NCI-H1436 treated with DMSO at 0.1 percent for 48 hours (cell line): Measurements from ENCODE around the gene CDH4.
"Not testable (repeated sequence)": the region's sequence is repeated elsewhere in the genome, so short reads cannot be mapped to it uniquely, and the experiment has no call there.

Experiments
- DNase-seq: peaks from one replicate; lab custom pipeline; 2025; lab: John Stamatoyannopoulos, UW

Gene CDH4

GRCh38 chr20:61387204-61387953, 135.3 kb downstream of the CDH4 start:
- no peak for DNase-seq

DNA sequence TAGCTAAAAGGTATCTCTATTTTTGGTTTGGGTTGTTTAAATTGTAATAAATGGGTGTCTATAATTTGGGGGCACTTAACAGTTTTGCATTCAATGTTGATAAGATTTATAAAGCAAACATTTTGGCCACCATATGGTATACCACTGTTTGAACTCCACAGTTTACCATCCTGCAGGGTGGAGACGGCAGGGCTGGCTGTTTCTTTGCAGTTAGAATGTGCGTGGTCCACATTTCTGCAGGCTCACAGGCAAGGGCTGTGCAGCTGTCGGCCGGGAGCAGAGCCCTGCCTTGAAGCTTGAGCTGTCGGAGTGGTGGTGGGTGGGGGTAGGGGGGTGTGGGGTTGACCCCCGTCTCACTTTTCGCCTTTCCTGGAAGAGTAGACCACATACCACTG, 135.9 kb downstream of the CDH4 start:
- no peak for DNase-seq

- no peak for DNase-seq
These were observed 137.0 kb downstream of the CDH4 start for GRCh38 chr20:61389077-61389476.

DNA sequence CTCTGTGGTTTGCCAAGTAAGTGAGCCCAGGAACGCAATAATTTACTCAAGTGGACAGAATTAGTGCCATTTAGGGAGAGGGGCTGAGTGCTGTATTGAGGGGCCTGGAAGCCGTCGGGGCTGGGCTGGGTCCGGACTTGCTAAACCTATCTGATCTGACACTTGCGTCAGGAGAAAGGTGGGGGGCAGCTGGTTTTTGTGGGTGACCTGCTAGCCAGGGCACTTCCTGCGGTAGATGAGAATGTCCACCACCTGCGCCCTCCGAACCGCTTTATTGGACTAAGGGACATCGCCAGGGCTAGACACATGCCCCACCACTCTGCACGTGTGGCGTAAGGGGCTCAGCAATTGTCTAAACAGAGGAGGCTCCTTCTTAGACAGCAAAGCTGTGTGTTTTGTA, 139.1 kb downstream of the CDH4 start:
- no peak for DNase-seq

DNA sequence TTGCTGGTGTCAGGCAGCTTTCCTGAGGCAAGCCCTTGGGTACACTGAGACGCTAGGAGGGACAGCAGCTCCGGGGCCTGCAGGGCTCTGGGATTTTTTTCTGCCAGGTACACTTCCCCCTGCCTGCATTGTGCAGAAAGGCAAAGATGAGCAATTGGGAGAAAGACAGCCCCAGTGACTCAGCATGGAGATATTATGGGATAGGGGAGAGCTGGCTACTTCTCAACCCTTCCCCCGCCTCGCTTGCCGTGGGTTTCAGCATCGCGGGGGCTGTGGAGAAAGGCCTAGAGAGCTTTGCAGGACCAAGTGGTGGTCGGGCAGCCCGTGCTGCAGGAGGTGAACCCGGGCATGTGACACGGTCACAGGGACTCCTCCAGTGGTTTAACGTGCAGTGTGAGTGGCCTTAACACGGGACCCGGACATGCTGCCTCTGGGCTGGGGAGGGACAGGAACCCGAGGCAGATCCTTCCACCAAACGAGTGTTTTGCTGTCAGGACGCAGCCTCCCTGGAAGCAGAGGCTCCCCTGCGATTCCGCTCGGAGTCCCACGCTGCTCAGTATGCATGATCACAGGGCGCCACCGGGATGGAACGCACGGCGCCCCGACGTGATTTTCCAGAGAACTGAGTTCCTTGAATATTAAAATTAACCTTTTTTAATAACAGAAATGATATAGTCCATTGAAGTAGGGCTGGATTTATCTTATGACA, 139.9 kb downstream of the CDH4 start:
- no peak for DNase-seq

- DNase-seq: no peak
These were observed 142.2 kb downstream of the CDH4 start for GRCh38 chr20:61394088-61394799.

DNA sequence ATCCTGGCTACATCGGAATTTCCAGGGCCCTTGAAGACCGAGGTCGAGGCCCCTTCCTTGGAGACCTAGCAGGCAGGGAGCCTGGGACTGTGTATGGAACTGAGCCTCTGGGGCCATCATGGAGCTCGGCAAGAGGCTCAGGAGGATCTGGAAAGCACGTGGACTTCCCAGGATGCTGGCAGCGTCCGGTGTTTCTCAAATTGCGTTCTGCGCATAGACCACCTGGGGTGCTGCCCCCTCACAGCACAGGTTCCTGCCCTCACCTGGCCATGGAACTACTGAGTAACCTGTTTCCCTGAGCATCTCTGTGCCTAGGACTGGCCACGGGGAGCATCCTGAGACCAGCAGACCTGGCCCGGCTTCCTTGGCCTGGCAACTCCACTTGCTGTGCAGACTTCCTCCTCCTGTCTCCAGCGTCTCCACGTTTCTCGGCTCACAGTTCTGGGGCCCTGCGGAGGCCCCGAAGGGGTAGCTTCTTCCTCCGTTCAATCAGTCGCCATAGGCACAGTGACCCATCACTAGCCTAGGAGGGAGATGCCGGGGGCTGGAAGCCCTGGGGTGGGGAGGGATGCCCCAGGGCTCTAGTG, 144.3 kb downstream of the CDH4 start:
- DNase-seq: no peak

GRCh38 chr20:61397146-61397545, 145.1 kb downstream of the CDH4 start:
- no peak for DNase-seq

- no peak for DNase-seq
These were observed 145.7 kb downstream of the CDH4 start for GRCh38 chr20:61397790-61398189.

DNA sequence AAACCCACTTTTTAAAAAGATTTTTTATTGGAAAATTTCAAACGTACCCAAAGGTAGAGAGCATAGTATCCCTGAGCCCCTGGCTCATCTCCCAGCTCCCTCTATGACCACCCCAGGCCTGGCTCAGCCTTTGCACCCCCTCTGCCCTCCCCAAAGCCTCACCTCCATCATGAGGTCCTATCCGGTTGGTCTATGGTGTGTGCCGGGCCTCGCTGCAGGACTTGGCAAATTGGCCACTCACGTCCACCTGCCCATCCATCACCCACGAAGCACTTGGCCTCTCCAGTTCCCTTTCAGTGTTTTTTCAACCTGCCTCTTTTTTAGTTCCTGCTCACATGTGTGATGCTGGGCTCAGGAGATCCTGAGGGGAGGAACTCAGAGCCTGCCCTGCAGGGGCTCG, 147.4 kb downstream of the CDH4 start:
- DNase-seq: no peak

- DNase-seq: no peak
These were observed 148.4 kb downstream of the CDH4 start for GRCh38 chr20:61400499-61400898.

- DNase-seq: no peak
These were observed 152.2 kb downstream of the CDH4 start for GRCh38 chr20:61404303-61404702.

DNA sequence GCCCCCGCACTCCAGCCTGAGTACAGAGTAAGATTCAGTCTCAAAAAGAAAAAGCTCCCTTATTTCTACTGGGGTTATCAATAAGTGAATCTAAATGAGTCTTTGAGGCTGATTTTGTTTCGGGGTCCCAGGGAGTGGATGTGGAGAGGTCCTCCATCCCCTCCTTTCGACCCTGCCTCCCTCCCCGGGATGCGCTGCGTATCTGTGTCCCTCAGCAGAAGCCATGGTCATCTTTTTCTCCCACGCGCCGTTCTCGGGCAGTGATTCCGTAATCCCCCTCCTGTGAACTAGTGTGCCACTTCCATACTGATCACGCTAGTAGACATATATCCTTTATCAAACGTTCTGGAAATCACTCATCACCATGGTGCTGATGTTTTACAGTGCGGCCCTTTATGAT, 152.9 kb downstream of the CDH4 start:
- DNase-seq: no peak

- not testable (repeated sequence) for DNase-seq
These were observed 154.7 kb downstream of the CDH4 start for GRCh38 chr20:61406773-61407172.

GRCh38 chr20:61407561-61407960, 155.5 kb downstream of the CDH4 start:
- no peak for DNase-seq

DNA sequence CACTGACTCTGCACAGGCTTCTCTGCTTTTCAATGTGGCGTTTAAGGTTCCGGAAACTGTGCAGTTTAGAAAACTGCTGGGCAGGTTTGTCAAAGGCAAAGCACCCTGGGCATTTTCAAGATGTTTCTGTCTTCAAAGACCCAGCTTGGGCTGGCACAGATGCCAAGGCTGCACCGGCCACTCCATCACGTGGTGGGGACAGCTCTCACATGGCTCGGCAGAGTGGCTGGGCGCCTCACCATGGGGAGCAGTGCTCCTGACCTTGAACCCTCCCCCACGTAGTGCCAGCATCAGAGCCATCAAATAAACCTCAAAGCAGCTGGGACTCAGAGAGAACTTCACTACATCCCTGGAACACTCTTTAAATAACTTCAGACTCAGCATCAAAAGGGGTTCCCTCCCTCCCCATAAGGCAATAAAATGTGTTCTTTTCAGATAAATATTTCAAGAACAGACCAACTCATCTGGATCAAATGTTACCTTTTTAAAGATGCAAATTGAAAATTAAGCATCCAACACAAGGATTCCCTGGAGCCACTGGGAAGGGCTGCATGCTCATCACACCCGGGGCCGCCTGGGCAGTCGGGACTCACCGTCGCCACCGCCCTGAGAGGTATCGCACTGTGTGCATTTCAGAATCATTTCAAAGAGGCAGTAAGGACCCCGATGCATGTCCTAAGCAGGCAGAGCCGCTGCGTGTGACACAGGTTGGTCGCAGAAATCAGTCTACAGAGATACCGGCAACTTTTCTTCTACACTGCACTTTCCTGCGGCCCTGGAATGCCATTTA, 157.1 kb downstream of the CDH4 start:
- no peak for DNase-seq

DNA sequence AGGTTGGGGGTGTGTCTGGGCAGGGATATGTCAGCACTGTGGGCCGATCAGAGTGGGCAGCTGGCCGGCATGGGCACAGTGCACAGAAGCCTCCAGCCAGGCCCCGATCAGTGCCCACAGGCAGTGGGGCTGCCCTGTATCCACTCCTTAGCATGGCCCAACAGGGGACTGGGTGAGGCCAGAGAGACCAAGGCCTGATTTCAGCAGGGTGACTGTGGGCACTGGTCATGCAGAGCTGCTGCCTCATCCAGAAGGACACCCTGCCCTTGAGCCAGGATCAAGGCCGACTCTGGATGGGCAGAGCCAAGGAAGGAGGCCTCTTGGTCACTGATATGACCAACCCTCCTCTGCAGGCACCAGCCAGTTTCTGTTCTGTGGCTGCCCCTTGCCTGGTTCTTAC, 159.7 kb downstream of the CDH4 start:
- DNase-seq: no peak

DNA sequence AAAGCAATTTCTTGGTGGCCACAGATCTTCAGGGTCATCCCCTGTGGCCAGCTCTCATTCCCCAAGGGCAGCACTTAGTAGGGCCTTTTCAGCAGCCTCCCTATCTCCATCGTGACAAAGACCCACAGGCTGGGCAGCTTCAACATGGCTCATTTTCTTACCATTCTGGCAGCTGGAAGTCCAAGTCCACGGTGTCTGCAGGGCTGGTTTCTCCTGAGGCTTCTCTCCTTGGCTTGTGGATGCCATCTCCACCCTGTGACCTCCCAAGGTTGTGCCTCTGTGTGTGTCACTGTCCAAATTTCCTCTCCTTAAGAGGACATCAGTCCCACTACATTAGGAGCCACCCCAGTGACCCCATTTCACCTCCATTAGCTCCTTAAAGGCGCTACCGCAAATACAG, 161.7 kb downstream of the CDH4 start:
- DNase-seq: no peak

DNA sequence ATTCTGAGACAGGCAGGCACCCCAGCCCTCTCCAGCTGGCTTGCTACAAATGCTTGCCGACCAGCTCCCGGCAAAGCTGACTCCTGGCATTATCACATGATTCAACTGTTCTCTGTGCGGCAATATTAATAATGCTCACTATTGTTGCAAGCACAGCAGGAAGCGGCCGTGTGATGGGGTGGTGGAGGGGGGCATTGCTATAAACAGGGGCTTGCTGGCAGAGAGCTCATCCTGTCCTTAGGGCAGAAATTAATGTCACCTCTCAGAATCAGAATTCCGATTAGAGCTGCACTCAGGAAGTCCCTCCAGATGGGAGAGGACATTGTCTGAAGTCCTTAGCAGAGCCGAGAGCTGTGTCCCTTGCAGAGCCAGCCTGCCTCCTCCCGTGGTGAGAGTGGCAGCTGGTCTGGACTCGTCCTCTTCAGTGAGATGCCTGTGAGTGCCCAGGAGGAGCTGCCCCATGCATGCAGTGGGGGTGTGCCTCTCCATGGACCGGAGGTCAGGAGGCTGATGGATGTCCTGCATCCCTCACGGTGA, 162.5 kb downstream of the CDH4 start:
- no peak for DNase-seq

DNA sequence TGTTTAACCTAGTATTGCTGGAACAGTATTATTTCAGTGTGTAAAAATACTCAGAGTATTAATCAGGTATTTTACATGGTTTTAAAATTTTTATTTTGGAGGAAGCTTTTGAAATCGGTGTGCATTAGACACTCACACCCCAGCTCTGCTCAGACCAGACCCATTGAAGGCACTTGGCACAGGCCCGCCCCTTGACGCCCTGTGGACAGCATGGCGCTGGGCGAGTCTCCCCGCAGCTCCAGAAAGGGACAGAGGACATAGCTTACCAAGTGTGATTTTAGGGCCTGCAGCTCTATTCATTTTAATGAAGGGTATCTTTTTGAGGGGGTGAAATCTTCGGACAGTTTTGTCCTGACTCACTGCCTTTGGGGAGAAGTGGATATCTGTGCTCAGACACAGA, 164.5 kb downstream of the CDH4 start:
- no peak for DNase-seq

- DNase-seq: no peak
These were observed 165.3 kb downstream of the CDH4 start for GRCh38 chr20:61417221-61417941.
